ENCODE results near the gene DMD. TPM values are rescaled to one million over a fixed set of nuclear protein-coding genes. Genes with fewer than 3 reads are reported as not detected.
"Not testable (repeated sequence)": the region's sequence is repeated elsewhere in the genome, so short reads cannot be mapped to it uniquely, and the experiment has no call there.

Gene DMD
- total RNA-seq, 1 donor from 2014 or later: 61.6 TPM

DNA sequence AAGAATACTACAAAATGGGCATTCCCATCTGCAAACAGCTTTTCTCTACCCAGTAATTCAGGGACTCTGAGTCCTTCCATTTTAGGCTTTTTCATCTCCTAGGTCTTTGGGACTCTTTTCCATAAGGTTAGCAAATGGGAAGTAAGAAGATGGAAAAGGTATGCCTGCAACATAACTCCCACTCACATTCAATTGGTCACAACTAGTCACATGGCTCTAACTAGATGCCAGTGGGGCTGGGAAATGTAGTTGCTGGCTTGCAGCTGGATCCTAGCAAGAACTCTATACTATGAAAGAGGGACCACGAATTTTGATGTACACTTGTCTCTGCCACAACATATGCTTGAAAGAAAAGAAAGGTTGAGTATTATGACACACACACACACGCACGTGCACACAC, 1184.6 kb downstream of the DMD start:
- DNase-seq (ENCODE audit: low spot score): no peak

GRCh38 chrX:32024072-32024471, 1187.3 kb downstream of the DMD start:
- DNase-seq (ENCODE audit: low spot score): no peak

DNA sequence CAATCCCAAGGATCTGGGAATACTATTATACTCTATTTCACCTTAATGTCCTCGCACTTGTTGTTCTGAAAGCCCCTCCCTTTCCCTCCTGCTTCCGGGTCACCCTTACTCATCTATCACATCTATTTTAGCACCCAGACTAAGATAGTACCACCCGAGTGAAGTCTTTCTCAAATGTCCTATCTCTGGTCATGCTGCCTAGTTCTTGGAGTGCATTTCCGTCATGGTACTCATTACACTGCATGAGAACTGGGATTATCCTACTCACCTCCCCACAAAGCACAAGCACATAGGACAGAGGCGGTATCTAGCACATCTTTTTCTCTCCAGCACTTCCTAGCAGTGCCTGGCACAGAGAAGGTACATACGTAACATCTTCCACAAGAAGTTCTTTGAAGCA, 1195.2 kb downstream of the DMD start:
- DNase-seq (ENCODE audit: low spot score): no peak

GRCh38 chrX:32010948-32011347, 1200.4 kb downstream of the DMD start:
- no peak for DNase-seq (ENCODE audit: low spot score)

DNA sequence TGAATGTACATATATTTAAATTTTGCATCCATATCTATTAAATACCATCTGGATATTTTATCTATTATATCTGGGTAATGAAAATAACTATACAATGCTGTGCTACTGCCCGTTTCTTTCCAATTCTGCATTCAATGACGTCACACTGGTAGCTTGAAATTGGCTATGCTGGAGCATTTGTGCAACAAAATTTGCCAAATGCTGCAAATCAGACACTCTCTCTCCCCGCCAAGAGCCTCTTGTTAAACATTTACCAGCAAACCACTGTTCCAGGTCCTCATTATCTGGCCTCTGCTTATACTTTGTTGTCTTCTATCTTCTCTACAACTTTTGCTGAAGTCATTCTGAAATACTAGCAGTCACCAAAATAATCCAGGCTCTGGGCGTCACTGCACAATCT, 1201.1 kb downstream of the DMD start:
- no peak for DNase-seq (ENCODE audit: low spot score)

DNA sequence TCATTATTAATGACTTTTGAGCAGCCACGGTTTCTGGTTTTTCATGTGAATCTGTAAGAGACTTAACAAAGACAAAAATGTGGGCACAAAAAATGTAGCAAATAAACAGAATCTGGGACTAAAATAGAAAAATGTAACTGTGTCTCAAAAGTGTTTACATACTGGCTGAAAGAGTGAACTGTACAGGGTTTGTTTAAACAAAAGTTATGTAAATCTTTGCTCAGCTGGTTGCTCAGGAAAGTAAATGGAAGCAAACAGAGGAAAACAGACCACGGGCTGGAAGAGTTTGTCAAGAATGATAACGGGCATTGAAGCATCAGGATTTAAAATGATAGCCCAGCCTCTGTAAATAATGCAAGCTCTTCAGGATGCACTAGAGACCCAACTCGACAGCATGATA, 1217.7 kb downstream of the DMD start:
- DNase-seq (ENCODE audit: low spot score): no peak

- DNase-seq (ENCODE audit: low spot score): no peak
Measured at GRCh38 chrX:31988975-31989374, 1222.4 kb downstream of the DMD start.

GRCh38 chrX:31981546-31982062, 1229.7 kb downstream of the DMD start:
- DNase-seq (ENCODE audit: low spot score): no peak

- no peak for DNase-seq (ENCODE audit: low spot score)
Measured at GRCh38 chrX:31969714-31970113, 1241.6 kb downstream of the DMD start.

DNA sequence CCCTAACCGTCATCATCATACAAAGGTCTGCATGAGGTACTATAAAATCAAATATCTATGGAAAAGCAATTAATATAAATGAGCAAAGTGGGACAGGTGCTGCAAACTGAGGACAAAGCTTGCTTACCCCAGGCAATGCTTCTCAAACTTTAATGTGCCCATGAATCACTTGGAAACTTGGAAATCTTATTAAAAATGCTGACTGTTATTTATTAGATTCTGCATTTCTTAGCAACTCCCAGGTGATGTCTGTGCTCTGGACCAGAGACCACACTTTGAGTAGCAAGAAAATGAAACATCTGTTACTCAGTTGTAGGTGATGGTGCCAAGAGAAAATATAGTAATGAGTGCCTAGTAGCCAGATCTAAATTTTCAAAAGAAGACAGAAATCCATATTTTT, 1249.1 kb downstream of the DMD start:
- DNase-seq (ENCODE audit: low spot score): no peak

GRCh38 chrX:31934842-31935370, 1276.4 kb downstream of the DMD start:
- no peak for DNase-seq (ENCODE audit: low spot score)

- DNase-seq (ENCODE audit: low spot score): no peak
Measured at GRCh38 chrX:31934015-31934414, 1277.3 kb downstream of the DMD start.

DNA sequence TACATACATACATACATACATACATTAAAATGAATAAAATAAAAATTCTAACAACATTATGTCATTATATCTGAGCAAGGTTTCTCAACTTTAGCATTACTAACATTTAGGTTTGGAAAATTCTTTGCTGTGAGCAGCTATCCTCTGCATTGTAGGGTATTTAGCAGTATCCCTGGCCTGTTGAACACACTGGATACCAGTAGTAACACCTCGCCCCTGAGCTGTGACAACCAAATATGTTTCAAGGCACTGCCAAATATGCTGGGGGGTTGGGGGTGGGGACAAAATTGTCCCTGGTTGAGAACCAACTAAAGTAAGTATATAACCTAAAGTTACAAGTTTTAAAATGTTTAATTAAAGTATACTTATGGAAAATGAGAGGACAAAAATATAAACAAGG, 1278.6 kb downstream of the DMD start:
- no peak for DNase-seq (ENCODE audit: low spot score)

DNA sequence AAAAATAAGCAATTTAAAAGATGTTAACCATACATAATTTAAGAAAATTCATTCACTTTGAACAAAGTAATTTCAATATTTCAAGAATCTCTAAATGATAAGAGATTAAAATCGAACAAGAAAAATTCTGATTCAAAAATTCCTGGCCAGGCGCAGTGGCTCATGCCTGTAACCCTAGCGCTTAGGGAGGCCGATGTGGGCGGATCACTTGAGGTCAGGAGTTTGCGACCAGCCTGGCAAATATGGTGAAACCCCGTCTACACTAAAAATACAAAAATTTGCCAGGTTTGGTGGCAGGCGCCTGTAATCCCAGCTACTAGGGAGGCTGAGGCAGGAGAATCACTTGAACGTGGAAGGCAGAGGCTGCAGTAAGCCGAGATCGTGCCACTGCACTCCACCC, 1279.0 kb downstream of the DMD start:
- not testable (repeated sequence) for DNase-seq (ENCODE audit: low spot score)

GRCh38 chrX:31931225-31931624, 1280.1 kb downstream of the DMD start:
- no peak for DNase-seq (ENCODE audit: low spot score)

GRCh38 chrX:31929366-31929765, 1282.0 kb downstream of the DMD start:
- DNase-seq (ENCODE audit: low spot score): no peak

GRCh38 chrX:31921236-31921635, 1290.1 kb downstream of the DMD start:
- no peak for DNase-seq (ENCODE audit: low spot score)

DNA sequence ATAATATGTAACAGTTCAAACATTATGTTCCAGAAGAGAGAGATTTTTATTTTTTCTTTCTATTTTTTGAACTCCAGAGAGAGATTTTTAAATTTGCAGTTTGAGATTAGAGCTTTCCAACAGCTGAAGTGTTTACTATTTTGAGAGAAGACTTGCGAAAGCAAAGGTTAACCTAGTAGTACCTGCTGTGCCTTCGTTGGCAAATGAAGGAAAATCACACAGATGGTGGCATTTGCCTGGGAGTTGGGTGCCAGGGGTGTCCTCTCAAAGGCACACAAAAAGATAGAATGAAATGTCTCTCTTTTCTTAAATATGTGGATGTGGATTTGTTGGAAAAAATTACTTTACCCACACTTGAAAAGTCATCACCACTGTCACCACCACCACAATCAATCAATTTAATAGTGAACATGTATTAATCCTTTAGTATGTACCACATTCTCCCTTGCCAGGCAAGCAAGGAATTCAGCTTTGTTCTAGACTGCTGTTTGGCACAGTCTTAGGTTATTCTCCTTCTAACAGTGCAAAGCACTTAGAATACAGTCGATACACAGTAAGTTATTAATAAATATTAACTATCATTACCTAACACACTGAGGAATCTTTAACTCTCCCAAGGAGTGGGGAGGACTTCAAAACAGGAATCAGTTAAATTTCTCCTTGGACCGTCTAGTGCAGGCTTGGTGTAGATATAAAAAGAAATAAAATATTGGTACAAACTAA, 1301.3 kb downstream of the DMD start:
- DNase-seq (ENCODE audit: low spot score): no peak

DNA sequence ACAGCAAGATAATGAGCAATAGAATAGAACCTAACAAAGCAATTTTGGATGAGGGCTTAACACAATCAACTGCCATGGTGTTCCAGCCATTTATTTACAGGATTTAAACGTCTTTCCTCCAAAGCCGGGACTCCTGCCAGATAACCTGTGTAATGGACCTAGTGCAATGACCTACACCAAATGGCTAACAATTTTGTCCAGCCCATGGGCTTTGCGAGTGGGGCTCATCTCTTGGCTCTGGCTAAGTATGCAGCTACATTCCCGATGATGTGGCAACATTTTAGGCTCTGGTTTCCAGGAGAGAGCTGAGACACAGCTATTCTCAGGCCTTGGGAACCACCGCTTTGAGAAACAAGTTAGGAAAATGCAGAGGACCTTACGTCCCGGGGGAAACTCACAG, 1317.2 kb downstream of the DMD start:
- no peak for DNase-seq (ENCODE audit: low spot score)

DNA sequence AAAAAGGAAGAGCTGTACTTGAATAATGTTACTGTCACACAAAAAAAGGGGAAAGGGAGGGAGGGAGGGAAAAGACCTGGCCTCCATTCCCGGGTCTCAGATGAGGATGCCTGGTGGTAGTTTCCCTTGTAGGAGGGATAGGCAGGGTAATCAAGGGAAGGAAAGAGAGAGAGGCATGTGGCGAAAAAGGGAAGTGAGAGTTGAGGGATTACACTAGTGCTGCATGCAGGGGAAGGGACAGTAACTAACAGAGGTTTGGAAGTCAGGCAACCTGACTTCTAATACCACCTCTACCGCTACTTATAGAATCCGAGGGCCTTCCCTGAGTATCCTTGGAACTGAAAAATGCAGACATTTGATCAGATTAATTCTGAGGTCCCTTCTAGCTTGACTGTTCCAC, 1317.8 kb downstream of the DMD start:
- DNase-seq (ENCODE audit: low spot score): no peak

GRCh38 chrX:31889088-31889487, 1322.3 kb downstream of the DMD start:
- no peak for DNase-seq (ENCODE audit: low spot score)

DNA sequence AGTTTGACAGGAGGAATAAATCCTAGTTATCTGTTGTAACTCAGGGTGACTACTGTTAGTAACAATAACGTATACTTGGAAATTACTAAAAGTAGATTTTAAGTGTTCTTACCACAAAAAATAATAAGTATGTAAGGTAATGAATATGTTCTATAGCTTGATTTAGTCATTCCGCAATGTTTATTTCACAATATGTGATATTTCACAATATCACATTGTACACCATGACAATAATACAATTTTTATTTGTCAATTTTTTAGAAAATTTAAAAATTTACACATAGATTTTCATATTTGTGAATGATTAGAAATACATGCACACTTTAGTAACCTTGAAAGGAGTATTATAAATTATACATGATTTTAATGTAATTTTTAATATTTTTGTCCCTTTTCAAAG, 1326.8 kb downstream of the DMD start:
- DNase-seq (ENCODE audit: low spot score): no peak

- DNase-seq (ENCODE audit: low spot score): no peak
Measured at GRCh38 chrX:31872007-31872406, 1339.3 kb downstream of the DMD start.

DNA sequence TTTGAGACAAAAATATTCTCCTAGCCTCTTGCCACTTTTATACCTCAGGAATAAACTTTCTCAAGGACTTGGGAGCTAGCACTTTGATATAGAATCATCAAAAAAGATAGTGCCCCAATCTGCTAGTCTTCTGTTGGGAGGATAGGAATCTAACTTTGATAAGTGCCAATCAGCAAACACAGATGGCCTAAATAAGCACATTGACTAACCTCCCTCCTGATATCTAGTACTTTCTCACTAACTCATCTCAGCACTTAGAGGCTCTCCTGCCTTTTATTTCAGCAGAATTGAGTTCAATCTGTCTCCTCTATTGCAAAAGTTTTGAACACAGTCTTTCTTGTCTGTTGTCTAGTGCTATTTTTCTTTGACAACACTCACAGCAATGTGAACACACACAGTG, 1341.1 kb downstream of the DMD start:
- no peak for DNase-seq (ENCODE audit: low spot score)

Measured in ureter (tissue), 1 donor.